ENCODE data around the gene NAE1. TPM values are rescaled to one million over a fixed set of nuclear protein-coding genes. Genes with fewer than 3 reads are reported as not detected.

The NAE1 gene
- total RNA-seq (2022; extraction: Qiagen RNA extraction; ENCODE audit: low read depth): 44.4 to 75.3 TPM (median 66.9 TPM) in 5 replicates

GRCh38 chr16:66830422-66831404 is at the start of gene NAE1:
TSS of gene NAE1 (minus strand) at chr16:66830976. CDS start at chr16:66830899, 77 bp downstream.

GRCh38 chr16:66844342-66845079 is 13.7 kb upstream of the NAE1 start, which contains the start of gene CA7:
TSS of gene CA7 (plus strand) at chr16:66844414. CDS start at chr16:66844488, 74 bp downstream.

GRCh38 chr16:66801320-66802105 is 29.3 kb downstream of the NAE1 start, which contains the start of gene TERB1:
TSS of gene TERB1 (minus strand) at chr16:66801584. CDS start at chr16:66796798, 4,786 bp downstream.

Other genes with a start within 250 kb of the NAE1 start
- gene CMTM3, start 226.3 kb downstream of the NAE1 start, total RNA-seq (2022; extraction: Qiagen RNA extraction; ENCODE audit: low read depth): 80.4 to 87.8 TPM (median 84.8 TPM) in 5 replicates
- gene CMTM4, start 134.2 kb downstream of the NAE1 start, total RNA-seq (2022; extraction: Qiagen RNA extraction; ENCODE audit: low read depth): 18.3 to 39.6 TPM (median 32.5 TPM) in 5 replicates
- 36.4 to 56.4 TPM (median 52.1 TPM) in 5 replicates for gene DYNC1LI2, start 79.4 kb downstream of the NAE1 start, total RNA-seq (2022; extraction: Qiagen RNA extraction; ENCODE audit: low read depth)
- not detected in 5 replicates for gene TERB1, start 29.4 kb downstream of the NAE1 start, total RNA-seq (2022; extraction: Qiagen RNA extraction; ENCODE audit: low read depth)
- gene CA7, start 13.4 kb upstream of the NAE1 start, total RNA-seq (2022; extraction: Qiagen RNA extraction; ENCODE audit: low read depth): not detected in 5 replicates
- 3.9 to 6.6 TPM (median 5.1 TPM) in 5 replicates for gene PDP2, start 49.5 kb upstream of the NAE1 start, total RNA-seq (2022; extraction: Qiagen RNA extraction; ENCODE audit: low read depth)
- 0.90 to 2.0 TPM (median 1.6 TPM) in 5 replicates for gene CDH16, start 87.9 kb upstream of the NAE1 start, total RNA-seq (2022; extraction: Qiagen RNA extraction; ENCODE audit: low read depth)
- gene RRAD, start 94.6 kb upstream of the NAE1 start, total RNA-seq (2022; extraction: Qiagen RNA extraction; ENCODE audit: low read depth): 12.7 to 26.2 TPM (median 19.9 TPM) in 5 replicates
- 115 to 180 TPM (median 175 TPM) in 5 replicates for gene CIAO2B, start 103.4 kb upstream of the NAE1 start, total RNA-seq (2022; extraction: Qiagen RNA extraction; ENCODE audit: low read depth)
- 24.3 to 33.5 TPM (median 31.6 TPM) in 5 replicates for gene CES2, start 104.5 kb upstream of the NAE1 start, total RNA-seq (2022; extraction: Qiagen RNA extraction; ENCODE audit: low read depth)
- gene CES3, start 130.3 kb upstream of the NAE1 start, total RNA-seq (2022; extraction: Qiagen RNA extraction; ENCODE audit: low read depth): 1.7 to 4.1 TPM (median 2.0 TPM) in 5 replicates
- gene CES4A, start 157.6 kb upstream of the NAE1 start, total RNA-seq (2022; extraction: Qiagen RNA extraction; ENCODE audit: low read depth): 1.4 to 3.0 TPM (median 2.4 TPM) in 5 replicates
- 43.7 to 61.8 TPM (median 54.2 TPM) in 5 replicates for gene CBFB, start 198.2 kb upstream of the NAE1 start, total RNA-seq (2022; extraction: Qiagen RNA extraction; ENCODE audit: low read depth)